HCT116 (cell line): ENCODE results near the gene HERC6. TPM values are rescaled to one million over a fixed set of nuclear protein-coding genes. Genes with fewer than 3 reads are reported as not detected.

Experiments
- ATAC-seq: fragments of 200-7000 bp; cut with Tn5 transposase; 2 replicates; pipeline ENCODE4 v1.9.1; 2020; ENCODE audit warnings: mild to moderate bottlenecking, moderate library complexity
- BruUV-seq: library from RNA; stranded (reverse); fragments of 400-500 nt; replicated peaks from 2 replicates; lab custom pipeline; 2021; lab: Mats Ljungman, UMichigan
- CTCF ChIA-PET: fragments of 300-600 bp; sonication (Branson Sonifier 250); formaldehyde crosslinking; loops from one replicate; lab custom pipeline; 2021; ENCODE audit warnings: antibody characterized with exemption; lab: Charles Lee
- POLR2A ChIA-PET: fragments of 300-600, 350-600 bp; sonication (Branson Sonifier 250); formaldehyde crosslinking; loops from one replicate; lab custom pipeline; 2021; ENCODE audit warnings: antibody characterized with exemption; lab: Charles Lee
- RAD21 ChIA-PET, 2 experiments: fragments of 300-600 bp; sonication (Branson Sonifier 250); formaldehyde crosslinking; loops; one replicate each; lab custom pipeline; 2023; ENCODE audit warnings: low total read pairs in 2 of 2; ENCODE audit not compliant: uncharacterized antibody in 2 of 2, unreplicated experiment in 2 of 2, low non-redundant PET in 1 of 2; lab: Charles Lee
- DNase-seq: peaks from one replicate; pipeline ENCODE4 v3.0.0-alpha.2; 2010; ENCODE audit warnings: low read depth, low spot score
- H2AFZ ChIP-seq: fragments of 200-600 bp; shearing (Covaris generic), sonication (generic); 2 replicates; pipeline ENCODE4 v1.6.1; 2017; ENCODE audit warnings: low read depth, mixed run types, mixed read lengths, antibody characterized with exemption, low read length; ENCODE audit not compliant: poor library complexity, severe bottlenecking
- H3K27ac ChIP-seq: 2 replicates; pipeline ENCODE4 v1.5.1; 2012; ENCODE audit warnings: low read depth, low read length
- H3K27me3 ChIP-seq: fragments of 200-600 bp; sonication (generic); 2 replicates; pipeline ENCODE4 v1.6.1; 2016; ENCODE audit warnings: mixed run types, low read length, mixed read lengths; ENCODE audit not compliant: insufficient read depth
- H3K36me3 ChIP-seq, 2 experiments: fragments of 200-500 bp in 1 of 2; fragments of 200-600 bp in 1 of 2; sonication (Bioruptor generic) in 1 of 2; sonication (generic) in 1 of 2; 2 replicates each; pipeline versions ENCODE4 v1.5.1 to v1.6.1; 2014 to 2016; ENCODE audit warnings: low read length in 2 of 2, inconsistent platforms in 1 of 2, mixed read lengths in 1 of 2, mixed run types in 1 of 2; ENCODE audit not compliant: insufficient read depth in 2 of 2, control insufficient read depth in 1 of 2
- H3K4me1 ChIP-seq, 2 experiments: fragments of 200-600 bp in 1 of 2; sonication (generic) in 1 of 2; 2 replicates each; pipeline versions ENCODE4 v1.5.1 to v1.6.1; 2012 to 2017; ENCODE audit warnings: low read length in 2 of 2, inconsistent platforms in 1 of 2, mild to moderate bottlenecking in 1 of 2, mixed read lengths in 1 of 2, mixed run types in 1 of 2, moderate library complexity in 1 of 2; ENCODE audit not compliant: insufficient read depth in 2 of 2, control insufficient read depth in 1 of 2
- H3K4me2 ChIP-seq: fragments of 200-600 bp; sonication (generic); 2 replicates; pipeline ENCODE4 v1.6.1; 2017; ENCODE audit warnings: mixed run types, low read length, mixed read lengths
- H3K4me3 ChIP-seq, 2 experiments: fragments of 200-600 bp in 1 of 2; sonication (generic) in 1 of 2; replicated peaks in 1 of 2; 2 replicates each; pipeline ENCODE4 v1.5.1; 2011 to 2016; ENCODE audit warnings: low read length in 2 of 2, control low read depth in 1 of 2, low read depth in 1 of 2, mild to moderate bottlenecking in 1 of 2, mixed read lengths in 1 of 2, mixed run types in 1 of 2
- H3K79me2 ChIP-seq: fragments of 200-600 bp; sonication (generic); 2 replicates; pipeline ENCODE4 v1.6.1; 2017; ENCODE audit warnings: mild to moderate bottlenecking, mixed run types, low read length, moderate library complexity, mixed read lengths; ENCODE audit not compliant: insufficient read depth
- H3K9ac ChIP-seq: fragments of 200-600 bp; sonication (generic); 2 replicates; pipeline ENCODE4 v1.6.1; 2016; ENCODE audit warnings: low read length, mixed read lengths
- H3K9me2 ChIP-seq: fragments of 200-600 bp; sonication (generic), shearing (Covaris generic); 2 replicates; pipeline ENCODE4 v1.6.1; 2017; ENCODE audit warnings: mixed run types, mild to moderate bottlenecking, moderate library complexity; ENCODE audit not compliant: insufficient read depth
- H3K9me3 ChIP-seq, 2 experiments: fragments of 200-500 bp in 1 of 2; fragments of 200-600 bp in 1 of 2; sonication (Bioruptor generic) in 1 of 2; sonication (generic) in 1 of 2; 2 replicates each; pipeline ENCODE4 v1.6.1; 2014 to 2017; ENCODE audit warnings: low read length in 2 of 2, mixed read lengths in 2 of 2, inconsistent platforms in 1 of 2, low read depth in 1 of 2, mild to moderate bottlenecking in 1 of 2, mixed run types in 1 of 2, moderate library complexity in 1 of 2; ENCODE audit not compliant: control insufficient read depth in 1 of 2, insufficient read depth in 1 of 2
- H4K20me1 ChIP-seq: fragments of 200-600 bp; sonication (generic), shearing (Covaris generic); 2 replicates; pipeline ENCODE4 v1.6.1; 2017; ENCODE audit warnings: mixed run types, mild to moderate bottlenecking, moderate library complexity; ENCODE audit not compliant: insufficient read depth
- CEBPB ChIP-seq: IDR thresholded peaks from 2 replicates; pipeline ENCODE4 v1.6.1; 2012; ENCODE audit warnings: low read depth
- FOSL1 ChIP-seq: IDR thresholded peaks from 2 replicates; pipeline ENCODE4 v1.6.1; 2012; ENCODE audit warnings: low read depth
- JUND ChIP-seq: IDR thresholded peaks from 2 replicates; pipeline ENCODE4 v1.6.1; 2012
- POLR2AphosphoS5 ChIP-seq: IDR thresholded peaks from 2 replicates; pipeline ENCODE4 v1.6.1; 2011; ENCODE audit warnings: mild to moderate bottlenecking, low read depth, low read length, moderate library complexity
- RAD21 ChIP-seq: IDR thresholded peaks from 2 replicates; pipeline ENCODE4 v1.6.1; 2012; ENCODE audit warnings: low read depth, mild to moderate bottlenecking
- SP1 ChIP-seq: IDR thresholded peaks from 2 replicates; pipeline ENCODE4 v1.6.1; 2012; ENCODE audit warnings: low read depth
- TCF7L2 ChIP-seq: IDR thresholded peaks from 2 replicates; pipeline ENCODE4 v1.7.0; 2011; ENCODE audit warnings: borderline replicate concordance, inconsistent platforms; ENCODE audit not compliant: insufficient read depth, insufficient read length; ENCODE audit errors: extremely low read depth
- ZFX ChIP-seq: fragments of 450-650 bp; IDR thresholded peaks from 2 replicates; pipeline ENCODE4 v1.6.1; 2017
- ZNF274 ChIP-seq: fragments of 200-500 bp; sonication (Bioruptor generic); IDR thresholded peaks from 2 replicates; pipeline ENCODE4 v1.6.1; 2014; ENCODE audit warnings: mild to moderate bottlenecking, low read depth, low read length, inconsistent platforms
- intact Hi-C: fragments of 100-400 bp; cut with micrococcal nuclease; formaldehyde crosslinking; loops from 2 replicates; pipeline ENCODE4 v1.10.0; 2022
- total RNA-seq: library from RNA; stranded (reverse); gene quantifications from one replicate; pipeline ENCODE4 v1.2.1, GENCODE V29; 2021; ENCODE audit not compliant: unreplicated experiment
- TF ChIP-seq, protein P1 (sequence below), 3 experiments: fragments of 200-600 bp in 1 of 3; sonication (generic) in 1 of 3; IDR thresholded peaks in 2 of 3; conservative IDR thresholded peaks in 1 of 3; 2 replicates each; pipeline ENCODE4 v1.5.1; 2012 to 2017; ENCODE audit warnings: low read depth in 2 of 3, low read length in 2 of 3, antibody characterized with exemption in 1 of 3, borderline replicate concordance in 1 of 3, control low read depth in 1 of 3, mild to moderate bottlenecking in 1 of 3, mixed read lengths in 1 of 3, mixed run types in 1 of 3, moderate library complexity in 1 of 3; ENCODE audit not compliant: insufficient read depth in 1 of 3
- TF ChIP-seq, protein P2 (sequence below): IDR thresholded peaks from 2 replicates; pipeline ENCODE4 v1.6.1; 2011; ENCODE audit warnings: mild to moderate bottlenecking, low read length, moderate library complexity; ENCODE audit not compliant: insufficient replicate concordance; ENCODE audit errors: extremely low read depth
- TF ChIP-seq, protein P3 (sequence below): IDR thresholded peaks from 2 replicates; pipeline ENCODE4 v1.6.1; 2012
- TF ChIP-seq, protein P4 (sequence below): IDR thresholded peaks from 2 replicates; pipeline ENCODE4 v1.6.1; 2012

HERC6 gene
- total RNA-seq, 1 experiment from 2014 or later, result 4.9 TPM

DNA sequence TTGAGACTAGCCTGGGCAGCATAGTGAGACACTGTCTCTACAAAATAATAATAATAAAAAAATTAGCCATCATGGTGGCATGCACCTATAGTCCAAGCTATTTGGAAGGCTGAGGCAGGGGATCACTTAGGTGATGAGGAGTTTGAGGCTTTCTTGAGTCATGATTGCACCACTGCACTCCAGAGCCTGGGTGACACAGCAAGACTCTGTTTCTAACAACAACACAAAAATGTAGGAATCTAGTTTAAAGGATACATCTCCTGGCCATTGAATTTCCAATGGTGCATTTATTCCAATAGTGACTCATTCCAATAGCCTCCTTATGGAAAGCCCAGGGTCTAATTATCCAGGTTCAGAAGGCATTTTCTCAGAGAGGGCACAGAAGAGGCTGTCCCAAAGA is 21.9 kb upstream of the HERC6 start:
- Histone ChIP-seq H3K27me3 (no peaks in the 10 kb centered on the region), H3K79me2 (no peaks in the 10 kb centered on the region), H4K20me1 (no peaks in the 10 kb centered on the region), H3K9me2 (no peaks in the 10 kb centered on the region), H3K4me2 (no peak overlapping the region), H3K4me3 (no peak overlapping the region), H3K4me1 (peaks cover 0 to 8% of the 10 kb centered on the region in 2 experiments; a peak in 2 of 4 replicates), H3K36me3 (no peaks in the 10 kb centered on the region), H3K9me3 (no peaks in the 10 kb centered on the region), H3K9ac (no peak overlapping the region), H3K27ac (no peak overlapping the region), H2AFZ (no peak overlapping the region)
- intact Hi-C loops, result no loop called here
- ATAC-seq (no peak), DNase-seq (no peak)
- BruUV-seq, result no TSS peak
- ChIA-PET CTCF (no interaction called here), POLR2A (no interaction called here), RAD21 (no interaction called here)
- TF ChIP-seq ZNF274, result no peak

DNA sequence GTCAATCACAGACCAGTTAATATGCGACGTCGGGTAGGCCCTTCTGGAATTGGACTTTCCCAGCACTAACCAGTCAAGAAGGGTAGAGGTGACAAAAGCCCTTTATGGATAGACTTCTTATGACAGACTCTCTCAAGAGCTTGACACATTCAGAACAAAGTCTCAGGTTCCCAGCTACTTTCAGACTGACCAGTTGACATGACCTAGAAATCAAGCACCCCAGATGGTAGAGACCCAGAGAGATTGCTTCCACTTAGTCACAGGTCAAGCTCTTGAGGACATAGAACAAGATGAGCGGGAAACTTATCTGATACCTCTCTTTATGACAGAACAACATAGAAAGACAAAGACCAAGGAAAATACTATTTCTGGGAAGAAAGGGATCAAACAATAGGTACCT is 21.4 kb upstream of the HERC6 start:
- no peak for TF ChIP-seq JUND
- TF ChIP-seq, protein P1, sequence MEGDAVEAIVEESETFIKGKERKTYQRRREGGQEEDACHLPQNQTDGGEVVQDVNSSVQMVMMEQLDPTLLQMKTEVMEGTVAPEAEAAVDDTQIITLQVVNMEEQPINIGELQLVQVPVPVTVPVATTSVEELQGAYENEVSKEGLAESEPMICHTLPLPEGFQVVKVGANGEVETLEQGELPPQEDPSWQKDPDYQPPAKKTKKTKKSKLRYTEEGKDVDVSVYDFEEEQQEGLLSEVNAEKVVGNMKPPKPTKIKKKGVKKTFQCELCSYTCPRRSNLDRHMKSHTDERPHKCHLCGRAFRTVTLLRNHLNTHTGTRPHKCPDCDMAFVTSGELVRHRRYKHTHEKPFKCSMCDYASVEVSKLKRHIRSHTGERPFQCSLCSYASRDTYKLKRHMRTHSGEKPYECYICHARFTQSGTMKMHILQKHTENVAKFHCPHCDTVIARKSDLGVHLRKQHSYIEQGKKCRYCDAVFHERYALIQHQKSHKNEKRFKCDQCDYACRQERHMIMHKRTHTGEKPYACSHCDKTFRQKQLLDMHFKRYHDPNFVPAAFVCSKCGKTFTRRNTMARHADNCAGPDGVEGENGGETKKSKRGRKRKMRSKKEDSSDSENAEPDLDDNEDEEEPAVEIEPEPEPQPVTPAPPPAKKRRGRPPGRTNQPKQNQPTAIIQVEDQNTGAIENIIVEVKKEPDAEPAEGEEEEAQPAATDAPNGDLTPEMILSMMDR (IDR thresholded peaks at IDR 0.05 in 2 of 3, conservative IDR thresholded peaks at IDR 0.05 in 1 of 3; ENCODE audit: borderline replicate concordance in 1 of 3, insufficient read depth in 1 of 3, low read depth in 2 of 3, low read length in 2 of 3), result no peak
- no peak for TF ChIP-seq FOSL1
- TF ChIP-seq CEBPB, result no peak
- no peak for TF ChIP-seq SP1
- TF ChIP-seq, protein P2, sequence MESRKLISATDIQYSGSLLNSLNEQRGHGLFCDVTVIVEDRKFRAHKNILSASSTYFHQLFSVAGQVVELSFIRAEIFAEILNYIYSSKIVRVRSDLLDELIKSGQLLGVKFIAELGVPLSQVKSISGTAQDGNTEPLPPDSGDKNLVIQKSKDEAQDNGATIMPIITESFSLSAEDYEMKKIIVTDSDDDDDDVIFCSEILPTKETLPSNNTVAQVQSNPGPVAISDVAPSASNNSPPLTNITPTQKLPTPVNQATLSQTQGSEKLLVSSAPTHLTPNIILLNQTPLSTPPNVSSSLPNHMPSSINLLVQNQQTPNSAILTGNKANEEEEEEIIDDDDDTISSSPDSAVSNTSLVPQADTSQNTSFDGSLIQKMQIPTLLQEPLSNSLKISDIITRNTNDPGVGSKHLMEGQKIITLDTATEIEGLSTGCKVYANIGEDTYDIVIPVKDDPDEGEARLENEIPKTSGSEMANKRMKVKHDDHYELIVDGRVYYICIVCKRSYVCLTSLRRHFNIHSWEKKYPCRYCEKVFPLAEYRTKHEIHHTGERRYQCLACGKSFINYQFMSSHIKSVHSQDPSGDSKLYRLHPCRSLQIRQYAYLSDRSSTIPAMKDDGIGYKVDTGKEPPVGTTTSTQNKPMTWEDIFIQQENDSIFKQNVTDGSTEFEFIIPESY, result no peak
- TF ChIP-seq RAD21, result no peak
- no peak for TF ChIP-seq ZFX
- TF ChIP-seq TCF7L2, result no peak
- TF ChIP-seq POLR2AphosphoS5, result no peak
- TF ChIP-seq, protein P3, sequence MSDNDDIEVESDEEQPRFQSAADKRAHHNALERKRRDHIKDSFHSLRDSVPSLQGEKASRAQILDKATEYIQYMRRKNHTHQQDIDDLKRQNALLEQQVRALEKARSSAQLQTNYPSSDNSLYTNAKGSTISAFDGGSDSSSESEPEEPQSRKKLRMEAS, result no peak
- TF ChIP-seq, protein P4, sequence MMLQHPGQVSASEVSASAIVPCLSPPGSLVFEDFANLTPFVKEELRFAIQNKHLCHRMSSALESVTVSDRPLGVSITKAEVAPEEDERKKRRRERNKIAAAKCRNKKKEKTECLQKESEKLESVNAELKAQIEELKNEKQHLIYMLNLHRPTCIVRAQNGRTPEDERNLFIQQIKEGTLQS, result no peak
- Histone ChIP-seq H3K9me2 (no peaks in the 10 kb centered on the region), H3K4me3 (no peak overlapping the region), H3K27me3 (no peaks in the 10 kb centered on the region), H4K20me1 (no peaks in the 10 kb centered on the region), H2AFZ (no peak overlapping the region), H3K9me3 (no peaks in the 10 kb centered on the region), H3K27ac (no peak overlapping the region), H3K36me3 (no peaks in the 10 kb centered on the region), H3K79me2 (no peaks in the 10 kb centered on the region), H3K4me1 (peaks cover 0 to 3% of the 10 kb centered on the region in 2 experiments; a peak in 2 of 4 replicates), H3K9ac (no peak overlapping the region), H3K4me2 (no peak overlapping the region)
- DNase-seq (no peak), ATAC-seq (no peak)
- ChIA-PET RAD21 (no interaction called here), CTCF (no interaction called here), POLR2A (no interaction called here)
- BruUV-seq, result no TSS peak
- intact Hi-C loops, result no loop called here
